Adrenal gland (tissue), 12 donors: ENCODE results near the gene LTC4S. TPM values are rescaled to one million over a fixed set of nuclear protein-coding genes. Genes with fewer than 3 reads are reported as not detected.

Source experiments
- DNase-seq, 7 donors: peaks; one replicate each; pipeline ENCODE4 v3.0.0-alpha.2; 2019 to 2020
- H3K27ac ChIP-seq, 5 donors: fragments of 200-600 bp; sonication (generic) in 4 of 5; 1 replicate in 3 of 5; 2 replicates in 2 of 5; pipeline versions ENCODE4 v1.5.1 to v1.8.0; 2016 to 2020; ENCODE audit warnings: mild to moderate bottlenecking in 1 of 5
- H3K27me3 ChIP-seq: fragments of 200-600 bp; 2 replicates; pipeline ENCODE4 v1.8.0; 2021
- H3K36me3 ChIP-seq, 2 donors: fragments of 200-600 bp; replicated peaks in 1 of 2; 1 replicate in 1 of 2; 2 replicates in 1 of 2; pipeline versions ENCODE4 v1.5.1 to v1.8.0; 2018 to 2022
- H3K4me1 ChIP-seq, 2 donors: fragments of 200-600 bp; replicated peaks in 1 of 2; 1 replicate in 1 of 2; 2 replicates in 1 of 2; pipeline versions ENCODE4 v1.5.1 to v1.8.0; 2018 to 2021
- H3K4me3 ChIP-seq, 4 donors: fragments of 200-600 bp; sonication (generic) in 3 of 4; one replicate each; pipeline ENCODE4 v1.5.1; 2016 to 2018
- H3K9me3 ChIP-seq, 3 donors: fragments of 200-600 bp; sonication (generic) in 1 of 3; replicated peaks in 1 of 3; 1 replicate in 2 of 3; 2 replicates in 1 of 3; pipeline versions ENCODE4 v1.5.1 to v1.8.0; 2016 to 2021
- POLR2A ChIP-seq, 2 donors: fragments of 450-650 bp; IDR thresholded peaks; one replicate each; pipeline ENCODE4 v1.6.1; 2017; ENCODE audit warnings: antibody characterized with exemption in 2 of 2, mild to moderate bottlenecking in 2 of 2, moderate library complexity in 1 of 2
- WGBS, 4 donors: extraction: QIAGEN DNeasy Blood & Tissue Kit in 2 of 4; methylation state at CpG; one replicate each; pipeline versions ENCODE4 v1.1.5 to v1.1.7; 2013 to 2017; 5-methylcytosine and 5-hydroxymethylcytosine counted together
- intact Hi-C, 2 donors: fragments of 100-400 bp; cut with DNase I; formaldehyde crosslinking; loops; one replicate each; pipeline versions ENCODE4 v1.14.1 to v1.15.0; 2022 to 2023
- polyA plus RNA-seq, 3 donors: library from polyadenylated mRNA; stranded (reverse); fragments of 200-250 nt in 2 of 3; fragments of 350-450 nt in 1 of 3; fragmentation: Illumina TruSeq in 1 of 3; extraction: RNeasy Lipid Tissue Mini Kit (QIAGEN cat#74804) in 1 of 3; gene quantifications; one replicate each; pipeline ENCODE4 v1.2.3, GENCODE V29; 2013 to 2014
- total RNA-seq, 9 donors: library from RNA; depleted of rRNA in 4 of 9; stranded (reverse); fragments of >200 nt in 4 of 9; fragments of 120-200 nt in 1 of 9; fragmentation: NEBNext Ultra II Directional in 1 of 9; extraction: Animal tissue kit (Norgen Biotek cat#: 25700) in 1 of 9; gene quantifications; one replicate each; pipeline versions ENCODE4 v1.1.0 to v1.2.4, GENCODE V29; 2013 to 2023
- TF ChIP-seq, protein P1 (sequence below), 6 experiments: fragments of 450-650 bp in 4 of 6; fragments of 200-600 bp in 2 of 6; sonication (generic) in 1 of 6; IDR thresholded peaks; 1 replicate in 5 of 6; 2 replicates in 1 of 6; pipeline versions ENCODE4 v1.5.1 to v1.8.0; 2016 to 2021; ENCODE audit warnings: antibody characterized with exemption in 6 of 6, mild to moderate bottlenecking in 2 of 6, moderate library complexity in 1 of 6
- donor health status: healthy with polysubstance abuse.
- donor health status: Bipolar disorder and iron deficiency.
- donor health status: DM: yes; HTN: yes; CAD: no.
- donor health status: DM: no; HTN: no; CAD: no.
- donor health status: DM: no; HTN: no; CAD: no.
- donor health status: DM: yes; HTN: yes; CAD: no.

The LTC4S gene
- total and polyA plus RNA-seq, 12 donors = 4.8 to 205 (median 24.1) TPM; not detected in 1

DNA sequence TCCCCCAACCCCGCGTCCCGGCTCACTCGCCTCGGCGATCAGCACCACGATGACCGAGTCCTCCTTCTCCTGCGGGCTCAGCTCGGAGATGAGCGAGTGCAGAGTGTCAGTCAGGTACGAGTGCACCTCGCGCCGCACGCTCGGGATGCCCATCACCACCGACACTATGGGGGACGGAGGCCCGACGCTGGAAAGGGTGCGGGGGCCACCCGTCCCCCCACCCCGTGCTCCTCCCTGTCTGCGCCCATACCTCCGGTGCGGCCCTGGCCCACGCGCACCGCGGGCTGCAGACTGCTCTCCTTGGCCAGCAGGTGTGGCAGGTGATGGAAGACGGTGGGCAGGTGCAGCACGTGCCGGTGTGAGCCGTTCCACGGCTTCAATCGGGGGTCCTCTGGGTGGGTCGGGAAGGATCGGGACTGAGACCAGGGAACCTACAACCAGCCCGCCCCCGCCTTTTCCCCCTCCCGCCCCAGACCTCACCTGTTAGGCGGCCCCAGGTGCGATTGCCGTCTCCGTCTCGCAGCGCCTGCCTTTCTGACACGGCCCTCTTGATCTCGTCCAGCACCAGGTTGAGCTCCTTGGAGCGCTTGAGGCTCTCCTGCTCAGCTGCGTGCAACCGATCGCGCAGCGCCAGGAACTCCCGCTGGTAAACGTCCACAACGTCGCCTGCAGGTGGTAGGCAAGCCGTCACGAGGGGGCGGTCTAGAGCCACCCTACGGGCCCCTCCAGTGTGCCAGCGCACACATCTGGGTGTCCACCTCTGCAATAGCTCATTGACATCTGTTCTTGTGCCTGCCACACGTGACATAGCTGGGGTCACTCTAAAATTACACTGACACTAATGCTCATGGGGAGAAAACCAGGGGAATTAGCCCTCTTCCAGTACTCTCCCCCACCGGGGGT is 7.8 kb downstream of the LTC4S start:
- H3K4me1 ChIP-seq = peaks cover 37 to 45% of the 10 kb centered on the region in 2 donors
- peak overlapping the region in 3 of 5 donors; percentile 88 to 93 (median 93) for H3K27ac ChIP-seq
- H3K9me3 ChIP-seq = no peaks in the 10 kb centered on the region
- TF ChIP-seq, protein P1, sequence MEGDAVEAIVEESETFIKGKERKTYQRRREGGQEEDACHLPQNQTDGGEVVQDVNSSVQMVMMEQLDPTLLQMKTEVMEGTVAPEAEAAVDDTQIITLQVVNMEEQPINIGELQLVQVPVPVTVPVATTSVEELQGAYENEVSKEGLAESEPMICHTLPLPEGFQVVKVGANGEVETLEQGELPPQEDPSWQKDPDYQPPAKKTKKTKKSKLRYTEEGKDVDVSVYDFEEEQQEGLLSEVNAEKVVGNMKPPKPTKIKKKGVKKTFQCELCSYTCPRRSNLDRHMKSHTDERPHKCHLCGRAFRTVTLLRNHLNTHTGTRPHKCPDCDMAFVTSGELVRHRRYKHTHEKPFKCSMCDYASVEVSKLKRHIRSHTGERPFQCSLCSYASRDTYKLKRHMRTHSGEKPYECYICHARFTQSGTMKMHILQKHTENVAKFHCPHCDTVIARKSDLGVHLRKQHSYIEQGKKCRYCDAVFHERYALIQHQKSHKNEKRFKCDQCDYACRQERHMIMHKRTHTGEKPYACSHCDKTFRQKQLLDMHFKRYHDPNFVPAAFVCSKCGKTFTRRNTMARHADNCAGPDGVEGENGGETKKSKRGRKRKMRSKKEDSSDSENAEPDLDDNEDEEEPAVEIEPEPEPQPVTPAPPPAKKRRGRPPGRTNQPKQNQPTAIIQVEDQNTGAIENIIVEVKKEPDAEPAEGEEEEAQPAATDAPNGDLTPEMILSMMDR (IDR thresholded peaks at IDR 0.05) = peak; percentile 36 to 69 (median 54)
- no peak for TF ChIP-seq POLR2A (IDR thresholded peaks at IDR 0.05)
- DNase-seq = peak; percentile 69 to 90 (median 77)
- H3K36me3 ChIP-seq = peaks cover 0 to 43% of the 10 kb centered on the region in 2 donors
- intact Hi-C loops = loop anchor here in 1 of 2 donors (10.0 kb wide), 2 partner anchors 53 to 103 kb away; partner anchors contain the start of genes MRNIP and TBC1D9B
- 59 to 85% (median 66%) methylated on average over 11 to 67 of the region's 67 CpGs for WGBS, 4 donors
- no peaks in the 10 kb centered on the region for H3K27me3 ChIP-seq
- H3K4me3 ChIP-seq = no peak overlapping the region

- H3K4me1 ChIP-seq = peaks cover 37 to 41% of the 10 kb centered on the region in 2 donors
- H3K27ac ChIP-seq = peak overlapping the region; percentile 35 to 93 (median 88)
- TF ChIP-seq, protein P1 (IDR thresholded peaks at IDR 0.05) = no peak
- peak in 1 of 2 donors; percentile 25 for TF ChIP-seq POLR2A (IDR thresholded peaks at IDR 0.05)
These were observed 8.6 kb downstream of the LTC4S start for GRCh38 chr5:179802207-179802883.

GRCh38 chr5:179802950-179803562 is 9.3 kb downstream of the LTC4S start:
- H3K27ac ChIP-seq = peak overlapping the region; percentile 35 to 93 (median 88)
- peaks cover 0 to 33% of the 10 kb centered on the region in 2 donors for H3K36me3 ChIP-seq
- TF ChIP-seq, protein P1 (IDR thresholded peaks at IDR 0.05) = no peak
- no peak for TF ChIP-seq POLR2A (IDR thresholded peaks at IDR 0.05)
- H3K4me1 ChIP-seq = peaks cover 37 to 48% of the 10 kb centered on the region in 2 donors
- DNase-seq = peak in 2 of 7 donors; percentile 31 to 44
- H3K27me3 ChIP-seq = no peaks in the 10 kb centered on the region
- WGBS, 4 donors = 62 to 80% (median 68%) methylated on average over 4 to 11 of the region's 11 CpGs
- no peaks in the 10 kb centered on the region for H3K9me3 ChIP-seq
- intact Hi-C loops = loop anchor here in 1 of 2 donors (10.0 kb wide), 2 partner anchors 52 to 102 kb away; partner anchors contain the start of genes MRNIP and TBC1D9B
- H3K4me3 ChIP-seq = no peak overlapping the region

More at GRCh38 chr5:179802207-179802883, 8.6 kb downstream of the LTC4S start:
- H3K36me3 ChIP-seq = peaks cover 0 to 40% of the 10 kb centered on the region in 2 donors
- H3K4me3 ChIP-seq = no peak overlapping the region
- intact Hi-C loops = loop anchor here in 1 of 2 donors (10.0 kb wide), 2 partner anchors 52 to 102 kb away; partner anchors contain the start of genes MRNIP and TBC1D9B
- H3K27me3 ChIP-seq = no peaks in the 10 kb centered on the region
- 57 to 63% (median 59%) methylated on average over 17 to 19 of the region's 19 CpGs for WGBS, 4 donors
- peak; percentile 75 to 93 (median 91) for DNase-seq
- no peaks in the 10 kb centered on the region for H3K9me3 ChIP-seq
